ENCODE measurements around the gene MRPL20.
"Not testable (repeated sequence)": the region's sequence is repeated elsewhere in the genome, so short reads cannot be mapped to it uniquely, and the experiment has no call there.

MRPL20 gene

GRCh38 chr1:1406101-1406820 is 832 bp downstream of the MRPL20 start:
- DNase-seq (ENCODE audit: low read depth), result no peak

- no peak for DNase-seq (ENCODE audit: low read depth)
Observed at GRCh38 chr1:1403653-1404052, 3.4 kb downstream of the MRPL20 start.

- not testable (repeated sequence) for DNase-seq (ENCODE audit: low read depth)
Observed at GRCh38 chr1:1402901-1403392, 4.1 kb downstream of the MRPL20 start.

- peak; percentile 80 for DNase-seq (ENCODE audit: low read depth)
Observed at GRCh38 chr1:1402072-1402900, 4.8 kb downstream of the MRPL20 start.

- DNase-seq (ENCODE audit: low read depth), result no peak
Observed at GRCh38 chr1:1401457-1402010, 5.6 kb downstream of the MRPL20 start.

GRCh38 chr1:1400576-1401456 is 6.3 kb downstream of the MRPL20 start:
- no peak for DNase-seq (ENCODE audit: low read depth)

- DNase-seq (ENCODE audit: low read depth), result no peak
Observed at GRCh38 chr1:1399872-1400575, 7.1 kb downstream of the MRPL20 start.

- DNase-seq (ENCODE audit: low read depth), result peak; percentile 96
Observed at GRCh38 chr1:1399187-1399871, 7.8 kb downstream of the MRPL20 start, which contains the start of gene CCNL2. Gene CCNL2 (minus strand): TSS chr1:1399335. CDS start chr1:1399306, 29 bp downstream.

- DNase-seq (ENCODE audit: low read depth), result no peak
Observed at GRCh38 chr1:1398677-1399186, 8.4 kb downstream of the MRPL20 start.

- no peak for DNase-seq (ENCODE audit: low read depth)
Observed at GRCh38 chr1:1397839-1398523, 9.1 kb downstream of the MRPL20 start.

GRCh38 chr1:1395166-1395565 is 11.9 kb downstream of the MRPL20 start:
- no peak for DNase-seq (ENCODE audit: low read depth)

- DNase-seq (ENCODE audit: low read depth), result no peak
Observed at GRCh38 chr1:1394116-1394515, 13.0 kb downstream of the MRPL20 start.

- DNase-seq (ENCODE audit: low read depth), result no peak
Observed at GRCh38 chr1:1393428-1393827, 13.7 kb downstream of the MRPL20 start.

- no peak for DNase-seq (ENCODE audit: low read depth)
Observed at GRCh38 chr1:1393014-1393413, 14.1 kb downstream of the MRPL20 start.

- DNase-seq (ENCODE audit: low read depth), result no peak
Observed at GRCh38 chr1:1391225-1391624, 15.9 kb downstream of the MRPL20 start.

GRCh38 chr1:1390675-1391074 is 16.4 kb downstream of the MRPL20 start:
- no peak for DNase-seq (ENCODE audit: low read depth)

GRCh38 chr1:1388078-1388472 is 19.0 kb downstream of the MRPL20 start:
- DNase-seq (ENCODE audit: low read depth), result no peak

- DNase-seq (ENCODE audit: low read depth), result no peak
Observed at GRCh38 chr1:1387098-1388077, 19.7 kb downstream of the MRPL20 start.
